AG04450 (cell line): ENCODE results near the gene UBE2E2. TPM values are rescaled to one million over a fixed set of nuclear protein-coding genes. Genes with fewer than 3 reads are reported as not detected.

Experiments used
- CTCF ChIA-PET: fragments of 300-600, 350-600 bp; formaldehyde crosslinking; extraction: SDS; loops from one replicate; lab custom pipeline; 2022; ENCODE audit warnings: antibody characterized with exemption, inconsistent platforms; lab: Charles Lee
- POLR2A ChIA-PET: fragments of 350-600 bp; formaldehyde crosslinking; extraction: SDS; loops from one replicate; lab custom pipeline; 2021; ENCODE audit warnings: antibody characterized with exemption, inconsistent platforms; lab: Yijun Ruan, JAX
- DNase-seq: peaks from one replicate; pipeline ENCODE4 v3.0.0-alpha.2; 2011; ENCODE audit warnings: low read depth, low spot score
- H3K27ac ChIP-seq: one replicate; pipeline ENCODE4 v1.5.1; 2012; ENCODE audit warnings: low read depth, low read length, control low read depth
- H3K27me3 ChIP-seq: one replicate; pipeline ENCODE4 v1.6.0; 2012; ENCODE audit warnings: low read length; ENCODE audit not compliant: control insufficient read depth, insufficient read depth
- H3K4me3 ChIP-seq: 2 replicates; pipeline ENCODE4 v1.5.1; 2011; ENCODE audit warnings: mild to moderate bottlenecking, low read depth, low read length, control low read depth
- H3K9me3 ChIP-seq: 2 replicates; pipeline ENCODE4 v1.5.1; 2012; ENCODE audit warnings: low read length; ENCODE audit not compliant: control insufficient read depth, insufficient read depth
- CTCF ChIP-seq: IDR thresholded peaks from 2 replicates; pipeline ENCODE4 v1.5.1; 2011; ENCODE audit warnings: low read depth, low read length, control low read depth, inconsistent platforms
- polyA plus RNA-seq: library from polyadenylated mRNA; depleted of rRNA; stranded (reverse); fragments of >200 nt; gene quantifications from 2 replicates; pipeline ENCODE4 v1.2.3, GENCODE V29; 2011

Gene UBE2E2
- polyA plus RNA-seq, 1 experiment = 43.2 TPM

- ChIA-PET CTCF (no interaction called here), POLR2A (no interaction called here)
- no peak for DNase-seq
- H3K27me3 ChIP-seq = no peaks in the 10 kb centered on the region
- no peak overlapping the region for H3K4me3 ChIP-seq
- TF ChIP-seq CTCF = no peak
- peaks cover 26% of the 10 kb centered on the region for H3K9me3 ChIP-seq
- no peak overlapping the region for H3K27ac ChIP-seq
Observed at GRCh38 chr3:23481616-23482278, 278.6 kb downstream of the UBE2E2 start.

GRCh38 chr3:23484386-23484785, 281.3 kb downstream of the UBE2E2 start:
- ChIA-PET POLR2A (no interaction called here), CTCF (no interaction called here)
- Histone ChIP-seq H3K9me3 (peaks cover 26% of the 10 kb centered on the region), H3K27me3 (no peaks in the 10 kb centered on the region), H3K4me3 (no peak overlapping the region), H3K27ac (no peak overlapping the region)
- no peak for DNase-seq
- no peak for TF ChIP-seq CTCF

GRCh38 chr3:23485922-23486321, 282.8 kb downstream of the UBE2E2 start:
- Histone ChIP-seq H3K27me3 (no peaks in the 10 kb centered on the region), H3K9me3 (peaks cover 15% of the 10 kb centered on the region), H3K4me3 (no peak overlapping the region), H3K27ac (no peak overlapping the region)
- no peak for TF ChIP-seq CTCF
- CTCF ChIA-PET = no interaction called here
- DNase-seq = no peak
- POLR2A ChIA-PET = no interaction called here

GRCh38 chr3:23487015-23487414, 283.9 kb downstream of the UBE2E2 start:
- DNase-seq = no peak
- H3K4me3 ChIP-seq = no peak overlapping the region
- no peaks in the 10 kb centered on the region for H3K27me3 ChIP-seq
- POLR2A ChIA-PET = no interaction called here
- H3K9me3 ChIP-seq = peaks cover 15% of the 10 kb centered on the region
- TF ChIP-seq CTCF = no peak
- no peak overlapping the region for H3K27ac ChIP-seq
- CTCF ChIA-PET = no interaction called here

GRCh38 chr3:23488618-23489017, 285.5 kb downstream of the UBE2E2 start:
- no peaks in the 10 kb centered on the region for H3K27me3 ChIP-seq
- no peak for DNase-seq
- H3K4me3 ChIP-seq = no peak overlapping the region
- peaks cover 15% of the 10 kb centered on the region for H3K9me3 ChIP-seq
- POLR2A ChIA-PET = no interaction called here
- CTCF ChIA-PET = no interaction called here
- no peak overlapping the region for H3K27ac ChIP-seq
- TF ChIP-seq CTCF = no peak
